ENCODE data around the gene ADAMTS2.

ADAMTS2 gene

DNA sequence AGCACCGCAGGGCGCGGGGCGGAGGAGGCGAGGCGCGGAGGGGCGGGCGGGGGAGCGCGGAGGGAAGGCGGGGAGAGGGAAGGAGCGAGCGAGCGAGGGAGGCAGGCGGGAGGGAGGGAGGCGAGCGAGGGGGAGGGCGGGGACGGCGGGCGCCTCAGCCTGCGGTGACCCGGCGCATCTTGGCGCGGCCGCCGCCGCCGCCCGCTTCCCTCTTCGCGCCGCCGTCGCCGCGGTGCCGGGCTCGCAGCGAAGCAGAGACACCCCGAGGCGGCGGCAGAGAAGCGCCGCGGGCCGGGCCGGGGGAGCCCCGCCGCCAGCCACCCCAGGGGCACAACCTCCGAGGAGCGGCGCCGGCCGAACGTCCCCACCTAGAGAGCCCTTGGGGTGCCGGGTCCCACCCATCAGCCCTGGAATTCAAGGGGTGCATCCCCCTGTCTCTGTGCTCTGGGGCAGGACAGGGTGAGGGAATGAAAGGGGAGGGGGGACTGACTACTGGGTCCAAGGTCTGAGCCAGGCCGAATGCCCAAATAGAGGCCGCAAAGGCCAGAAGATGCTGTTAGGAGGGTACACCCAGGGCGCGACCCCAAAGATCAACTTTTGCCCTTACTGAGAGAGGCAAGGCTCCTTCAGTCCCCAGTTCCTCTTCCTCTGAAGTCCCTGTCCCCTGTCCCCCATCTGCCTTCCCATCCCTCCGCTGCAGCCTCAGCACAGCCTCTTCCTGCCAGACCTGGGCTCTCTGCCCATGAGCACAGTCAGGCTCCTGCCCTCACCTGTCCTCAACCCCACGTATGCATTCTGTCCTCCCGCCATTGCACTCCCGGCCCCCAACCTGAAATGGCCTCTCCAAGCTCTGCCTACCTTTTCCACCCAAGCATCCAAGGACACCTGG is at the start of gene ADAMTS2:
Gene ADAMTS2 (minus strand): TSS at position 29 of the 889 bp plus-strand sequence. CDS start 133 bp downstream, outside the sequence.
- peak; percentile 60 for DNase-seq

DNA sequence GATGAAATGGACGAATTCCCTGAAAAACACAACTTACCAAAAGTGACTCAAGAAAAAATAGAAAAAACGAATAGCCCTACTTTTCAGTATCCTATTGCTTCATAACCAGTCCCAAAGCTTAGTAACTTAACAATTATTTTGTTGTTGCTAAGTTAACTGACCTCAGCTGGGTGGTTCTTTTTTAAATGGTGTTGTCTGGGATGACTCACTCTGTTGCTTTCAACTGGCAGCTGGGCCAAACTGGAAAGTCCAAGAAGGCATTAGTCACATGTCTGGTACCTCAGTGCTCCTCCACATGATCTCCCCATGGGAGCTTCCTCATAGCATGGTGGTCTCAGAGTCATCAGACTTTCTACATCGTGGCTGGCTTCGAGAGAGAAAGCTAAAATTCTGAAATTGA is 47.8 kb upstream of the ADAMTS2 start:
- DNase-seq: peak; percentile 63

DNA sequence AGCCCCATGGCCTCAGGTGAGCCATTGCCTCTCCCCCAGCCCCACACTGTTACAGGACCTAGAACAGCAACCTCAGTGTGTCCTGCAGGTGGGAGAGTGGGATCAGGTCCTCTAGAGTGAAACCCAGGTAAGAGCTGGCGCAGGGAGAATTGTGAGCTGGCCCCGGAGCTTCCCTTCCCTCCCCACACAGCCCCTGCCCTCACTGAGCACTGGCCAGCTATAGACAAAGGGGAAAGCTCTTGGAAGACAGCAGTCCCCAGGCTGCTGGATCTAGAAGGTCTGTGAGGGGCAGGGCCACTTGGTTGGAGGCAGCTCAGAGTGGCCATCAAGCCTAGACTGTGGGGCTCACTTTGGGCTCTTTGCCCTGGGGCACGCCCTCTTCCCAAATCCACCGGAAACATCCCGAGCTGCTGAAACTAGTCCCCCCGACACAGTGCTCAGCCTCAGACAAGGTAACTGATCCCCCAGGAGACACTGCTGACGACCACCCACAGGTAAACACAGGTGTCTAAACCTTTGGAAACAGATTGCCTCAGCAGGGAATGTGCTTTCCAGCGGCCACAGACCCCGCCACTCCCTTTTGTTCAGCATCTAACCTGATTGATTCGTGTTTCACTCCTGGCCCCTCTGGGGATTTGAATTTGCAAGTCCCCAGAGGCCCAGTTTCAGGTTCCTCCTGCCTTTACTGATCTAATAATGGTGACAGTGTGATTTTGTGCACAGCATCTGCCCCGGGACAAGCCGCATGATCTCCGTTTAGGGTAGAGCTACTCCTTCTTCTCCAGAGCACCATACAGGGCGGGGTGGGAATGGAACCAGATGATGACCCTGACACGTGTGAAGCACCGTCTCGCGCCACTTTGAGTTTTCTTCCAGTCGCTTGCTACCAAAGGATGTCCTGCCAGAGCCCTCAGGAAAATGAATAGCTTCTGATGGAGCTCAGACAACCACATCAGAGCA is 42.2 kb upstream of the ADAMTS2 start:
- DNase-seq: no peak

DNA sequence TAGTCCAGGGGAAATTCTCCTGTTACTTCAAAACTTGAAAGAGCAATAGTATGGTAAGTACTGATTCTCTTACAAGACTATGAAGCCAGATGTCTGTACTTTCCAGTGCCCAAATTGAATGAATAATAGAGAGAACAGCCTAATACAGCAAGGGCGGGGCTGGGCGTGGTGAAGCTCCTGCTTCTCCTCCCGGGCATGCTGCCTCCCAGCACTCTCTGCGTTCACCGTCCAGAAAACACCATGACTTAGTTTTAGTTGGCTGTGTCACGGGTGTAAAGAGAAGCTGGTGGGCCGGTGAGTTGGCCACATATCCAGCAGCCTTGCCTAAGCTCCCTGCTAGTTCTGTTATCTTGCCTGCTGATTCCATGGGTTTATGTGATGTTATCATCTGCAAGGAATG is 40.7 kb upstream of the ADAMTS2 start:
- no peak for DNase-seq

DNA sequence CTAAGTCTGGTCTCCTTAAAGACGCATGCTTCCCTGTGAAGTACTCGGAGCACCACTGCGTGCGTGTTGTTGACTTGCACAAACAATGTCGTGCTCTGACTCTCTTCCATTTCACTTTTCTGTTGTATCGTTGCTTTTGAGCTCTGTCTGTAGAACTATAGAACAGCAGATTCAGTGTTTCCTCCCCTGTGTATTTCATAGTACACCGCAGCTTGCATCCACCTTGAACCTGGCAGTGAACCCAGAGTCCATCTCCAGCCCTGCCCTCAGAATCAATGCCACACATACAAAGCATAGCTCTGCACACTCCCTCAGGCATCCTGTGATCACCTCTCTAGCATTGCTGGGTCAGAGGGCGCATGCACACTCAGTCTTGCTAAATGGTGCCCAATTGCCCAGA is 37.2 kb upstream of the ADAMTS2 start:
- no peak for DNase-seq

DNA sequence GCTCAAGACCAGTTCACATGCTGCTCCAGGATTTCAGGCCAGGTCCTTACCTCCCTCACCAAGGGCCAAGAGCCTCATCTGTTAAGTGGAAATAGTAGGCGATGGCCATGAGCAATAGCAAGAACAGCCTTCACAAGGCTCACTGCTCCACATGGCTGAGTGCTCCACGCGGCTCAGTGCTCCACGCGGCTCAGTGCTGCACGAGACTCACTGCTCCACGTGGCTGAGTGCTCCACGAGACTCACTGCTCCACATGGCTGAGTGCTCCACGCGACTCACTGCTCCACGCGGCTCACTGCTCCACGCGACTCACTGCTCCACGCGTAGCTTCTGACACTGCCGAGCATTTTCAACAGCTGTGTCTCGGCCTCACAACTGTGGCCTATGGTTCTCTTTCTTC is 36.4 kb upstream of the ADAMTS2 start:
- no peak for DNase-seq

DNA sequence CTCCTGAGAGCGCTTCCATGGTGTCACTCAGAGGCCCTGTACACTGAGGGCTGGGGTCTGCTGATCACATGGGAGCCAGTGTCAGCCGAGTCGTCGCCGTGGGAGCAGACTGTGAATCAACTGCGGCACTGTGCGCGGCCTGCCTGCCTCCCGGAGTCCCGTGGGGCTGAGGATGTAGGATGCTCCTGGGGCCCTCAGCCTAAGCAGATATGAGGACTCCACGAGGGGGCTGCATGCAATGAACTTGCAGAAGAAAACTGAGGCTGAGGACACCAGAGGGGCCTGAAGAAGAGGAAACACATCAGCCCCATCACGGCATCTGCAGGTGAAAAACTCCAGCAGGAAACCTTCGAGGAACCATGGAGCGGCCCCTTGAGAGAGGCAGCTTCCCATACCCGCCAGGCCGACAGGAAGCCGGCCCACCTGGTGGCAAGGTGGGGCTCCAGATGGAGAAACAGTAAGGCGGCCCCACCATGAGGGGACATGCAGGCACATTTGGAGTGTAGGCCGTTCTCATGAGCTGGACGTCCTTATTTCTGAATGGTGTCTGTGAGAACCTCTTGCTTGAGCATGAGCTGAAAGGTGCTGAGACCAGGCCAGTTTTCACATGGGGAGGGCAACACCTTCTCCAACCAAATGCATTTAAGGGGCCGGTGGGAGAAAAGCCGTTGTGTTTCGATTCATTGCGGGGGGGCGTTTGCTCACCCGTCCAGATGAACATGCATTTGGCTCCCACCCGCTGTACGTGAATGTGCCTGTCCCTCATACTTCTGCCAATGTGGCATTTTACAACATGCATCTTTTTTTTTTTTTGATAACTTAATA is 35.2 kb upstream of the ADAMTS2 start:
- DNase-seq: no peak

DNA sequence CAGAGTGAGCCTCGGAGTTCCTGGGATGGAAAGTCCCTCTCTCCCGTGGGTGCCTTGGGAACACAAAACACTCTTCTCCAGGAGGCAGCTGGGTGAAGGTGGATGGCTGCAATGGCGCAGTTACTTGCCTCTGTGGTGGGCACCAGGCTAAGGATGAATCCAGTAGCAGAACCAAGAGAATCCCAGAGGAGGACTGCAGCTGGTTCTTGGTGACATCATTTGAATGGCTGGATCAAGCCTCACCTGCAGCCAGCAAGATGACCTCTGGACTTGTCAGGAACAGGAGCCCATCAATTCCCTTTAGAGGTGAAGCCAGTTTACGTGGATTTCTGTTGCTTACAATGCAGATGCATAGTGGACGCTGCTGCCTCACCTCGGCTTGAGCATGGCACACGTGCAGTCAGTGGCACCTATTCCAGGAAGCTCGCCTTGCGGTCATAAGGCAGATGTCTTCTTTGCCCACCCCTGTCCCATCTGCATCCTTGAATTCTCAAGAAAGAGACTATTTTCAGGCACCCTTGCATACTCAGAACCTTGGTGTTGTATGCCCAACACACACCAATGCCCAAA is 34.1 kb upstream of the ADAMTS2 start:
- DNase-seq: no peak

DNA sequence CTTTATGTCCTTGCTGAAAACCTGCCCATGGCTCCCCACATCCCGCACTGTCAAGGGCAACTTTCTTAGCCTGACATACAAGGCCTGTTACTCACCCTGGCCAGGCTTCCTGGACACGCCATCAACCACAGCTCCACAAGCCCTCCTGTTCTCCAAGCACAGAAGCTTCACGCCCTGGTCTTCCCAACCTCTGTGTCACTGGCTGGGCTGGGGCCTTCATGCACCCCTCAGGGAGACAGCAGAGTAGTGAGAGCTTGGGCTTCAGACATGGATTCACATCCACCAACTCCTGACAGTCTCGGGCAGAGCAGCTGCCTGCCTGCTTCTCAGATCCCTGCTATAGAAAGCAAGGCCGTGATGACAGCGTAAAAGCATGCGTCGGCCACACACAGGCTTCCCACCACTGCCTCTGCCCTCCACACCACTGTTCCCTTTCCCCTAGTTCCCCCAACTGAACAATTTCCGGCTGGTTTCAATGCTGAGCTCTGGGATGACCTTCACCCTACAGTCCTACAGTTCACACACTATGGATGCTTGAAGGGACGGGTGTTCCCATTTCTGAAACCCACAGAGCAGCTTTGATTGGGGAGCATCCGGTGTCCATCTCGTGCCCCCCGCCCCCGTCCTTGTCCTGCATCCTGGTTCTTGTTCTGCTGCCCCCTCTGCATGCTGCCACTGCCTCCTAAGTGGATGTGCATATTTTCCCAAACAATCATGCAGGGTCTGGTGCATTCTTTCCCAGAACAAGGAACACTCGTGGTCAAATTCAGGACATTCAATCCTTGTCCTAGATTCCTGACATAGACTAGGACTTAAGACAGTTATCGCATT is 33.4 kb upstream of the ADAMTS2 start:
- DNase-seq: peak; percentile 88

DNA sequence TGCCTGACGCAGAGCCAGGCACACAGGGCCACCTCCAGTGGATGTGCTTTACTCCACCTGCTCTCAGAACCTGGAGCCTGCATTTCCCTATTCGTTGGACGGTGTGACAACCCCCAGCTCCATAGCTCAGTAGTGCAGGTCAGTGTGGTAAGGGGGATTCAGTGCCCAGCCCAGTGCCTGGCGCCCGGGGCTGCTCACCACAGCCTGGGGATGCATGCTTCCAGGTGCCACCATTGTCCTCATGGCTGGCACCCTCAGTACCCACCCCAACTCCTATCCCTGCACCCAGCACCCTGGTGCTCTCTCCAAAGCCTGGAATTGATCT is 32.8 kb upstream of the ADAMTS2 start:
- DNase-seq: no peak

DNA sequence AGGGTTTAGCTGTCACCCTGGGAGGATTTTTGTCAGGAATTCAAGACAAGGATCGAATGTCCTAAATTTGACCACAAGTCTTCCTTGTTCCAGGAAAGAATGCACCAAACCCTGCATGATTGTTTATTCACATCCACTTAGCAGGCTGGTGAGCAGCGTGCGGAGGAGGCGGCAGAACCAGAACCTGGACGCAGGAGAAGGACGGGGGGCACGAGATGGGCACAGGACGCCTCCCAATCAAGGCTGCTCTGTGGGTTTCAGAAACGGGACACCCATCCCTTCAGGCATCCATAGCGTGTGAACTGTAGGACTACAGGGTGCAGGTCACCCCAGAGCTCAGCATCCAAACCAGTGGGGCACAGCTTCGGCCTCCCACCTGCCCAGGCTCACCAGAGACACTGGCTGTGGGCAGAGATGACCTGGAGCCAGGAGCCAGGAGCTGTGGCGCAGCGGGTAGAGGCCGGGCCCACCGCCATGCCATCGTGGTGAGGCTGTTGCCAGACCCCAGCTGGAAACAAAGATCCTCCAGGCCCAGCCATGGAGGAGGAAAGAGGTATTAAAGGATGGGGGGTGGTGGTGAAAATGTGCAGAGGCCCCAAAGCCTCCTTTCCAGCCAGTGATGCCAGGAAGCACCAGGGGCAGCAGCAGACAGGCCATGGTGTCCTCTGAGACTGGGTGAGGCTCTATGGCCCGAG is 32.3 kb upstream of the ADAMTS2 start:
- DNase-seq: peak; percentile 33

DNA sequence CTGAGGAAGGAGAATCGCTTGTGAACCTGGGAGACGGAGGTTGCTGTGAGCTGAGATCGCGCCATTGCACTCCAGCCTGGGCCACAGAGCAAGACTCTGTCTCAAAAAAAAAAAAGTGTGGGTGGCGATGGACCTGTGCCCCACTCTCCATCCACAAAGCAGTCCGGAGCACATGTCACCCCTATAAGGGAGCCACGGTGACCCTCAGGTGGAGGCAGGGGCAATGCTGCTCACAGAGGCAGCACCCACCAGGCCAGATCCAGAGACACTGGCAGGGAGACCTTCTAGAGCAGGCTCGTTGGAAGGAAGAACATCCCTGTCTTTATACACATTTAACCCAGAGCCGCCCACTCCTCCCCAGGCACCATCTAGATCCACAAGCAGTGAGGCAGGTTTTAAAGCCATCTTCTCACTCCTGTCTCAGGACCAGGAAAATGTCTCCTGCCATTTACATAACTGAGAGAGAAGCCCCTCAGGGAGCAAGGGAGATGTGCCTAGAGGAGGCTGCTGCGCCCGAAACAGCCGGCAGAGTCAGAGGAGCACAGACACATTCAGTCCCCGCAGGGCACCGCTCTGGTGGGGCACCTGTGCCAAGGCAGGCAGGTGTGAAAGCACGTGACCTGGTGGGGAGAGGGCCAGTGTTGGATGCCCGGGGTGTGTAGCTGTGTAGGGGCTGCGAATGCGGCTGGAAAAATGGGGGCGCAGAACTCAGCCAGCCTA is 31.6 kb upstream of the ADAMTS2 start:
- no peak for DNase-seq

DNA sequence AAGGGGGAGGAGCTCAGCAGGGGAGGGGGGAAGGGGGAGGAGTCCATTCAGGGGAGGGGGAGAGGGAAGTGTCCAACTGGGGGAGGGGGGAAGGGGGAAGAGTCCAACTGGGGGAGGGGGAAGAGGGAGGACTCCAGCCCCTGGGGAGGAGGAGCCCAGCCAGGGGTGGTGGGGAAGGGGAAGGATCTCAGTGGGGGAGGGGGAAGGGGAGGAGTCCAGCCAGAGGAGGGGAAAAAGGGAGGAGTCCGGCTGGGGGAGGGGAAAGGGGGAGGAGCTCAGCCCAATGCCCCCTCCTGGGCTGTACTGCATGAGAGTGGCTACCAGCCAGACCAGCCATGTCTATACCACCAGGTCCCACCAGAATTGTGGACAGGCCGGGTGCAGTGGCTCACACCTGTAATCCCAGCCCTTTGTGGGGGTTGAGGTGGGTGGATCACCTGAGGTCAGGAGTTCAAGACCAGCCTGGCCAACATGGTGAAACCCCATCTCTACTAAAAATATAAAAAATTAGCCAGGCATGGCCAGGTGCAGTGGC is 30.6 kb upstream of the ADAMTS2 start:
- DNase-seq: no peak

DNA sequence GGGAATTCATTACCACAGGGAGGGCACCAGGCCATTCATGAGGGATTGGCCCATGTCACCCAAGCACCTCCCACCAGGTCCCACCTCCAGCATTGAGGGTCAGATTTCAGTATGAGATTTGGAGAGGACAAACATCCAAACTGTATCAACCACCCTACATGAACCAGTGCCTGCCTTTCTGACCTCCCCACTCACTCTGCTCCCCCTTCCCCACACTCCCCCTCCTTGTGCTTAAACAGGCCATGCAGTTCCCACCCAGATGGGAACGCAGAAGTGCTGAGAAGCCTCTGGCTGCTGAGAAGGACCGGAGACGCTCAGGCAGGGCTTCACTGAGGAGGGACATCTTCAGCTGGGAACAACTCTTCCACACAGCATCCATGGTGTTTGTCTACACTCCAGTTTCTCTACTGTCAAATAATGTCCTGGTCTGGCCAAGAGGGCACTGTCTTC is 30.0 kb upstream of the ADAMTS2 start:
- DNase-seq: no peak

DNA sequence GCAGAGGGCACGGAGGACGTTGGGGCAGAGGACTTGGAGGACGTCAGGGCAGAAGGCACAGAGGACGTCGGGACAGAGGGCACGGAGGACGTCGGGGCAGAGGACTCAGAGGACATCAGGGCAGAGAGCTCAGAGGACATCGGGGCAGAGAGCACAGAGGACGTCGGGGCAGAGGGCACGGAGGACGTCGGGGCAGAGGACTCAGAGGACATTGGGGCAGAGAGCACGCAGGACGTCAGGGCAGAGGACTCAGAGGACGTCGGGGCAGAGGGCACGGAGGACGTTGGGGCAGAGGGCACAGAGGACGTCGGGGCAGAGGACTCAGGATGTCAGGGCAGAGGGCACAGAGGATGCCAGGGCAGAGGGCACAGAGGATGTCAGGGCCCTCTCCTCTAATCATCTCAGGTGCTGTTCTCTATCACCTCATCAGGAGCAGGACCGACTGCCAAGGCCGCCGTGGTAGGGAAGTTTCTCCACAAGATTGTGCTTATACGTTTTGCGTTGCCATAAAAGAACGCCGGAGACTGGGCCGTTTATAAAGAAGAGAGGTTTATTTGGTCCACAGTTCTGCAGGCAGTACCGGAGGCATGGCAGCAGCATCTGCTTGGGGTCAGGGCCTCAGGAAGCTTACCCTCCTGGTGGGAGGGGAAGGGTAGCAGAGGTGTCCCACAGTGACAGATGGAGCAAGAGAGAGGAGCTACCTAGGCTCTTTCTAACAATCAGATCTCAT is 29.4 kb upstream of the ADAMTS2 start:
- no peak for DNase-seq

DNA sequence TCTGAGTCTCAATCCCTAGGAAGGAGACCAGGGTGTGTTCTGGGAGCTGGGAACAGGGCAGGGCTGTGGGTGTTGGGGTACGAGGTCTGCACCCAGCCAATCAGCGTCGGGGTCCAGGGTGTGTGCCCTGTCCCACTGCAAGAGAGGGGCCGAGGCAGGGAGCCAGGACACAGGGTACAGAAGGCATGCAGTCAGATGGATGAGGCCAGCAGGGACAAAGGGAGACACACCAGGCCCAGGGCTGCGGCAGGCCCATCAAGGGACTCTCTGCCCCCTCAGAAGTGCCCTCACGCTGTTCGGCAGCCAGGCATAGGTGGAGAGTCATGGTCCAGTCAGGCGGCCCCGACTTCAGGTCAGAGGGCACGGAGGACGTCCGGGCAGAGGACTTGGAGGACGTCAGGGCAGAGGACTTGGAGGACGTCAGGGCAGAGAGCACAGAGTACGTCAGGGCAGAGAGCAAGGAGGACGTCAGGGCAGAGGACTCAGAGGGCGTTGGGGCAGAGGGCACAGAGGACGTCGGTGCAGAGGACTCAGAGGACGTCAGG is 28.8 kb upstream of the ADAMTS2 start:
- no peak for DNase-seq

DNA sequence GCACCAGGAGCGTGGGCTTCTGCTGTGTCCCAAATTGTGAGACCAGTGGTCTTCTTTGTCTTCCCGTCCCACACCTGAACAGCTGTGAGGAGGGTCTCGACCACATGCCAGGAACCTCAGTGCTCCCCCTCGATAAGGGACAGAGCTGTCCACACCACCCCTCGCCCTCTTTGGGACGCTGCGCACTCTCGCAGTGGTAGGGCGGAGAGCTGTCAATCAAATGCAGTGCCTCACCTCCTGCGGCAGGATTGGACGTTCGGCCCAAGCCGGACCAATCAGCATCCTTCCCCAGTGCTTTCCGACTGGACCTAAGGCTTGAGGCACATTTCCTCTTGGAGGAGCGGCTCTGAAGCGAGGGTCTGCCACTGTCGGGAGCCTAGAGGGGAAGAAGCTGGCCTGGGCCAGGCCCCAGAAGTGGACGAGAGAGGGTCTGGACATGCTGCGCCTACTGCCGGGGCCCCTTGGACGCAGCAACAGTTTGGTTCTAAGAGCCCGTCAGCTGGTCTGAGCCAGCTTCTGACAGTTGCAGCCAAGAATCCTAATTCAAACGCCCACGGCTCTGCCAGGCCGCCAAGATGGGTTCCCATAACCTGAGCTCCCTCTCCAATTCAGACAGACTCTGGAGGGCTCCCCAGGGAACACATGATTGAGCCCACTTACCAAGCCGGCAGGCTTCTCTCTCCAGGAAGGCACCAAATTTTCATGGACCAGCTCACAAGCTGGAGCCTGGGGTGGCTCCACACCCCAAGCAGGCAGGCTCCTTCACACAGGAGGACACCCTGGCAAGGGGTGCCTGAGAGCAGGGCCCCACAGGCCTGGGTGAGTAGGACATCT is 28.1 kb upstream of the ADAMTS2 start:
- no peak for DNase-seq
